ENCODE measurements around the gene MYH11.

Gene MYH11

GRCh38 chr16:15714393-15715172 lies 142.2 kb downstream of the MYH11 start:
- TF ChIP-seq RAD21 (IDR thresholded peaks at IDR 0.05; ENCODE audit: low read depth) (no peak), REST (IDR thresholded peaks at IDR 0.05; ENCODE audit: low read depth) (no peak), EGR1 (IDR thresholded peaks at IDR 0.05) (no peak), CREB1 (IDR thresholded peaks at IDR 0.05; ENCODE audit: low read depth) (no peak), NFIC (IDR thresholded peaks at IDR 0.05) (no peak), YY1 (IDR thresholded peaks at IDR 0.05; ENCODE audit: low read depth) (no peak), USF1 (IDR thresholded peaks at IDR 0.05) (no peak), ZBTB7A (IDR thresholded peaks at IDR 0.05; ENCODE audit: low read depth) (no peak), MAX (IDR thresholded peaks at IDR 0.05) (no peak)

GRCh38 chr16:15708997-15709396 lies 147.8 kb downstream of the MYH11 start:
- no peak for TF ChIP-seq YY1 (IDR thresholded peaks at IDR 0.05; ENCODE audit: low read depth)
- TF ChIP-seq EGR1 (IDR thresholded peaks at IDR 0.05): no peak

- TF ChIP-seq NFIC (IDR thresholded peaks at IDR 0.05) (no peak), CREB1 (IDR thresholded peaks at IDR 0.05; ENCODE audit: low read depth) (no peak), EP300 (IDR thresholded peaks at IDR 0.05; ENCODE audit: borderline replicate concordance) (no peak), RAD21 (IDR thresholded peaks at IDR 0.05; ENCODE audit: low read depth) (no peak), TAF1 (IDR thresholded peaks at IDR 0.05; ENCODE audit: low read depth) (no peak), USF1 (IDR thresholded peaks at IDR 0.05) (no peak), EGR1 (IDR thresholded peaks at IDR 0.05) (no peak), TCF12 (IDR thresholded peaks at IDR 0.05; ENCODE audit: low read depth) (no peak), FOXM1 (IDR thresholded peaks at IDR 0.05; ENCODE audit: borderline replicate concordance, low read depth) (no peak), TEAD4 (IDR thresholded peaks at IDR 0.05) (no peak), YY1 (IDR thresholded peaks at IDR 0.05; ENCODE audit: low read depth) (no peak), MAX (IDR thresholded peaks at IDR 0.05) (no peak), CEBPB (IDR thresholded peaks at IDR 0.05) (no peak), REST (IDR thresholded peaks at IDR 0.05; ENCODE audit: low read depth) (no peak), ZBTB7A (IDR thresholded peaks at IDR 0.05; ENCODE audit: low read depth) (no peak)
Measured at GRCh38 chr16:15708096-15708495, 148.7 kb downstream of the MYH11 start.

GRCh38 chr16:15707332-15707731 lies 149.5 kb downstream of the MYH11 start:
- TF ChIP-seq EGR1 (IDR thresholded peaks at IDR 0.05): no peak
- no peak for TF ChIP-seq TEAD4 (IDR thresholded peaks at IDR 0.05)
- no peak for TF ChIP-seq EP300 (IDR thresholded peaks at IDR 0.05; ENCODE audit: borderline replicate concordance)
- no peak for TF ChIP-seq TAF1 (IDR thresholded peaks at IDR 0.05; ENCODE audit: low read depth)
- TF ChIP-seq FOXM1 (IDR thresholded peaks at IDR 0.05; ENCODE audit: borderline replicate concordance, low read depth): no peak
- TF ChIP-seq NFIC (IDR thresholded peaks at IDR 0.05): no peak
- TF ChIP-seq REST (IDR thresholded peaks at IDR 0.05; ENCODE audit: low read depth): no peak
- TF ChIP-seq YY1 (IDR thresholded peaks at IDR 0.05; ENCODE audit: low read depth): no peak
- no peak for TF ChIP-seq ZBTB7A (IDR thresholded peaks at IDR 0.05; ENCODE audit: low read depth)
- TF ChIP-seq CREB1 (IDR thresholded peaks at IDR 0.05; ENCODE audit: low read depth): no peak
- no peak for TF ChIP-seq MAX (IDR thresholded peaks at IDR 0.05)
- TF ChIP-seq RAD21 (IDR thresholded peaks at IDR 0.05; ENCODE audit: low read depth): no peak
- TF ChIP-seq TCF12 (IDR thresholded peaks at IDR 0.05; ENCODE audit: low read depth): no peak
- no peak for TF ChIP-seq CEBPB (IDR thresholded peaks at IDR 0.05)
- no peak for TF ChIP-seq USF1 (IDR thresholded peaks at IDR 0.05)

Measured in Ishikawa (cell line).